AG09319 (cell line): ENCODE data around the gene SPEF1.

ENCODE experiments used
- DNase-seq: peaks from one replicate; pipeline ENCODE4 v3.0.0-alpha.2; 2010; ENCODE audit warnings: low read depth; ENCODE audit errors: extremely low read depth
- TF ChIP-seq, protein P1 (sequence below): IDR thresholded peaks from 2 replicates; pipeline ENCODE4 v1.5.1; 2011; ENCODE audit warnings: low read depth, mild to moderate bottlenecking, inconsistent platforms, low read length, moderate library complexity

The SPEF1 gene

DNA sequence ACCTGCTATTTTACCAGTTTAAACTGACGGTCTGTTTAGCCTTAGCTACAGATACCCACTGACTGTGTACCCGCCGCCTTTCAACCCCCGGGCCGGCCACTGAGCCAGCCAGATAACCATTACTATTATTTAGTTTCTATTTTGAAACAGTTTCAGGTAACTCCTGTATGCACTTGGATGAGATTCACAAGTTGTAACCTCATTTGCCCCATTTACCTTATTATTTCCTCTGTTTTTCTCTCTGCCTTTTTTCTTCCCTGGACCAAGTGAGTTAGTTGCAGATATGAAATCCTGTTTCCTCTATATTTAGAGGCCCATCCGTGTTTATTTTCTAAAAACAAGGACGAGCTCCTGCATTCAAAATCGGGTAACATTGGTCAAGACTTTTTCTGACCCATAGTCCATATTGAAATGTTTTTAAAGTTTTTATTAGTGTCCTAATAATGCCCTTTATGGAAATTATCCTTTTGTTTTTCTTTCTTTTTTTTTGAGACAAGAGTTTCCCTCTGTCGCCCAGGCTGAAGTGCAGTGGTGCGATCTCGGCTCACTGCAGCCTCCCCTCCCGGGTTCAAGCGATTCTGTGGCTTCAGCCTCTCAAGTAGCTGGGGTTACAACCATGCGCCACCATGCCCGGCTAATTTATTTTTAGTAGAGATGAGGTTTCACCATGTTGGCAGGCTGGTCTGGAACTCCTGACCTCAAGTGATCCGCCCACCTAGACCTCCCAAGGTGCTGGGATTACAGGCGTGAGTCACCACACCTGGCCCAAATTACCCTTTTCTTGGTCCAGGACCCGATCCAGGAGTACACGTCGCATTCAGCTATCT is 39.9 kb upstream of the SPEF1 start:
- no peak for DNase-seq
- TF ChIP-seq, protein P1, sequence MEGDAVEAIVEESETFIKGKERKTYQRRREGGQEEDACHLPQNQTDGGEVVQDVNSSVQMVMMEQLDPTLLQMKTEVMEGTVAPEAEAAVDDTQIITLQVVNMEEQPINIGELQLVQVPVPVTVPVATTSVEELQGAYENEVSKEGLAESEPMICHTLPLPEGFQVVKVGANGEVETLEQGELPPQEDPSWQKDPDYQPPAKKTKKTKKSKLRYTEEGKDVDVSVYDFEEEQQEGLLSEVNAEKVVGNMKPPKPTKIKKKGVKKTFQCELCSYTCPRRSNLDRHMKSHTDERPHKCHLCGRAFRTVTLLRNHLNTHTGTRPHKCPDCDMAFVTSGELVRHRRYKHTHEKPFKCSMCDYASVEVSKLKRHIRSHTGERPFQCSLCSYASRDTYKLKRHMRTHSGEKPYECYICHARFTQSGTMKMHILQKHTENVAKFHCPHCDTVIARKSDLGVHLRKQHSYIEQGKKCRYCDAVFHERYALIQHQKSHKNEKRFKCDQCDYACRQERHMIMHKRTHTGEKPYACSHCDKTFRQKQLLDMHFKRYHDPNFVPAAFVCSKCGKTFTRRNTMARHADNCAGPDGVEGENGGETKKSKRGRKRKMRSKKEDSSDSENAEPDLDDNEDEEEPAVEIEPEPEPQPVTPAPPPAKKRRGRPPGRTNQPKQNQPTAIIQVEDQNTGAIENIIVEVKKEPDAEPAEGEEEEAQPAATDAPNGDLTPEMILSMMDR = no peak

DNA sequence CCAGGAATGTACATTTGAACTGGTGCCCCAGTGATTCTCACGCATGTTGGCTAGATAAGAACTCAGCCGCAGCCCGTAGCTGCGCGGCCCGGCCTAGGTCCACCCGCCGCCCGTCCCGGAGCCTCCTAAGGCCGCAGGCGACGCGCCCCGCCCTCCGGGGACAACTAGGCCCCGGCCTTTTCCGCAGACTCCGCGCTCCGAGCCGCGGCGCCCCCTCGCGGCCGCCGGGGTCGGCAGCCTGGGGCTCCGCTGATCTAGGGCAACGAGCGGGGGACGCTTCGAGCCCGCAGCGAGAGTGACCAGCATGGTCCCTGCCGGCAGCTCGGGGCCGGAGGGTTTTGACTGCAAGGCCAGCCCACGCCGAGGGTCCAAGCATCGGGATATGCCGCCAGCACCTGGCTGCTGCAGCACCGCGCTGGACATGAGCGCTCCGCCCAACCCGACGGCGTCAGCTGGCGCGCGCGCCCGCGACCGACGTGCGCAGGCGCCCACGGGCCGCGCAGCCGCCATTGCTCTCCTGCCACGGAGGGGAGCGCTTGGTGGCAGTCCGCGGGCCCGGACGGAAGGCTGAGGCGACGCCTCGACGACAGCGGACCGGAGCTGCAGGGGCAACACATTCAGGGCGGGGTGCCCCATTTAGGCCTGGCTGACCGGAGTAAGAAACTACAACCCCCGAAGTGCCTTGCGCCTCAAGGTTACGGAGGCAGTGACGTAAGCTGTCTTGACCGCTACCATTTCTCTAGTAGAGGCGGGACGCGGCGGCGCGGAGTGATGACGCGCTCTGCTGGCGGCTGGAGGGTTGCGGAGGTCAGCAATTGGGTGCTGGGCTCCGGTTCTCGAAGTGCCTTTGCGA is 39.0 kb upstream of the SPEF1 start, which contains the start of gene AP5S1:
TSS of gene AP5S1 (plus strand) at position 500 of the 853 bp plus-strand sequence. CDS start 1,571 bp downstream, outside the sequence.
- TF ChIP-seq, protein P1 = peak; percentile 68
- DNase-seq = peak; percentile 85

DNA sequence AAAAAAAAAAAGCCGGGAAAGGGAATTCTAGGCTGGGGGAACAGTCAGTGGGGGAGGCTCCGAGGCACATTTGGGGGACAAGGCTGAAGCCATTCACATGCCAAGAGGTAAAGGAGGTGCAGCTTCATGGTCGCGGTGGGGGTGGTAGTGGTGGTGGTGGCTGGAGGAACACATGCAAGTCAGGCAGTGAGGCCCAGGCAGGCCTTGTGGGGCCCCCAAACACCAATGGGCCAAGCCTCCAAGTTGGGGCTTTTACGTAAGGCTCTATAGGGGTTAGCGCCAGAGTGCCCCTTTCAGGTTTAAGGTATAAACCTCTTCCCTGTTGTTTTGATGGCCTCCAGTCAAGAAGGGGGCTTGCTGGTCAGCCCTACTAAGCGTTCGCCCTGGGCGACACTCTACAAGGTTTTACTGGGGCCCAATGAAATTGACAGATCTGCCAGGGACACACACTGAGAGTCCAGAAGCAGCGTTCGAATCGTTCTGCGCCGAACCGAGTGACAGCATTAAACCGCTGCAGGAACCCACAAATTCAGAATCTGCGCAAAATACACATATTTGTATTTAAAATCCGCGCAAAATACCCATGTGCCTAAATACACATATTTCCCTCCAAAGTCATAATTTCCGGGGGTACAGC is 38.3 kb upstream of the SPEF1 start:
- TF ChIP-seq, protein P1 = no peak

GRCh38 chr20:3818155-3819151 is 37.2 kb upstream of the SPEF1 start:
- TF ChIP-seq, protein P1 = peak; percentile 78
- no peak for DNase-seq

More for the DNA sequence above, 38.3 kb upstream of the SPEF1 start:
- DNase-seq = no peak

DNA sequence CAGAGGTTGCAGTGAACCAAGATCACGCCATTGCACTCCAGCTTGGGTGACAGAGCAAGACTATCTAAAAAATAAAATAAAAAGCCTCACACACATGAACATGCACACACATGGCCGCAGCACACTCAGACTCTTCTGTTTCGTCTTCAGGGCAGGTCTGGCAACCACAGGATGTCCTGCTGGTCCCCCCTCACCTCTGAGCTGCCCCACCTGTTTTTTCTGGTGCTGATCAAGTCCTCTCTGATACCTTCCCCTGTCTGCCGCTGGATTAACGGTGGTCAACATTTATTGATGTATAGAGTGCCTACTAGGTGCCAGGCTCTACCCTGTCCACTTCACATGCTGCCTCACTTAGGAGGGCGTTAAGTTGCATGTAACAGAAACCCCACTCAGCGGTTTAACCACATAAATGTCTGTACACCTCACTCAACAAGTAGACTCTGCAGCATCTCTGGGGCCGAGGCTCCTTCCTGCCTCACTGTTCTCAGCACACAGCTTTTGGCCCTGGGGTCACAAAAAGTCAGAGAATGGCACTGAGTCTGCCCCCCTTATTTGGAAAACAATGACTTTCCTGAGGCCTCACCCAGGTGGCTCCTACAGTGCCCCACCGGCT is 34.6 kb upstream of the SPEF1 start:
- TF ChIP-seq, protein P1 = no peak
- DNase-seq = no peak

- TF ChIP-seq, protein P1 = no peak
- DNase-seq = no peak
Measured at GRCh38 chr20:3814928-3815495, 33.8 kb upstream of the SPEF1 start.
